ENCODE data around the gene REXO5.
"Not testable (repeated sequence)": the region's sequence is repeated elsewhere in the genome, so short reads cannot be mapped to it uniquely, and the experiment has no call there.

The REXO5 gene

GRCh38 chr16:20806168-20807050 lies at the start of gene REXO5, which contains the start of gene ERI2:
Gene REXO5 (plus strand): TSS chr16:20806527. CDS start chr16:20806954, 427 bp downstream.
Gene ERI2 (minus strand): TSS chr16:20806472. CDS start chr16:20806430, 42 bp downstream.
- peak; percentile 99 for DNase-seq

GRCh38 chr16:20760346-20760745 lies 46.0 kb upstream of the REXO5 start:
- DNase-seq, result no peak

- no peak for DNase-seq
Measured at GRCh38 chr16:20761175-20761574, 45.2 kb upstream of the REXO5 start.

GRCh38 chr16:20762404-20763123 lies 43.8 kb upstream of the REXO5 start:
- no peak for DNase-seq

- DNase-seq, result no peak
Measured at GRCh38 chr16:20763461-20764232, 42.7 kb upstream of the REXO5 start, which contains the start of gene ACSM3. Gene ACSM3 (plus strand): TSS chr16:20764014. CDS start chr16:20770035, 6,021 bp downstream.

GRCh38 chr16:20764448-20764847 lies 41.9 kb upstream of the REXO5 start:
- not testable (repeated sequence) for DNase-seq

GRCh38 chr16:20765732-20766131 lies 40.6 kb upstream of the REXO5 start:
- no peak for DNase-seq

GRCh38 chr16:20766294-20766693 lies 40.0 kb upstream of the REXO5 start:
- no peak for DNase-seq

- DNase-seq, result no peak
Measured at GRCh38 chr16:20767577-20767976, 38.8 kb upstream of the REXO5 start.

- no peak for DNase-seq
Measured at GRCh38 chr16:20768121-20768520, 38.2 kb upstream of the REXO5 start.

GRCh38 chr16:20768818-20769217 lies 37.5 kb upstream of the REXO5 start:
- DNase-seq, result no peak

GRCh38 chr16:20773679-20774078 lies 32.6 kb upstream of the REXO5 start:
- DNase-seq, result no peak

- DNase-seq, result peak; percentile 53
Measured at GRCh38 chr16:20774703-20775362, 31.5 kb upstream of the REXO5 start.

- DNase-seq, result no peak
Measured at GRCh38 chr16:20781697-20782096, 24.6 kb upstream of the REXO5 start.

- no peak for DNase-seq
Measured at GRCh38 chr16:20782470-20782869, 23.9 kb upstream of the REXO5 start.

GRCh38 chr16:20784204-20784603 lies 22.1 kb upstream of the REXO5 start:
- DNase-seq, result no peak

GRCh38 chr16:20789130-20789529 lies 17.2 kb upstream of the REXO5 start:
- no peak for DNase-seq

GRCh38 chr16:20791923-20792612 lies 14.3 kb upstream of the REXO5 start:
- no peak for DNase-seq

- no peak for DNase-seq
Measured at GRCh38 chr16:20798364-20798763, 8.0 kb upstream of the REXO5 start.

- DNase-seq, result peak; percentile 43
Measured at GRCh38 chr16:20799599-20799998, 6.7 kb upstream of the REXO5 start.

GRCh38 chr16:20801278-20801677 lies 5.0 kb upstream of the REXO5 start:
- no peak for DNase-seq

- DNase-seq, result no peak
Measured at GRCh38 chr16:20803192-20803560, 3.2 kb upstream of the REXO5 start.

Measured in NCI-H146 (cell line).